Activated naive CD8-positive, alpha-beta T cell treated with anti-CD3 and anti-CD28 coated beads for 36 hours (primary cell): Measurements from ENCODE around the gene RPS6KC1. TPM values are rescaled to one million over a fixed set of nuclear protein-coding genes. Genes with fewer than 3 reads are reported as not detected.
"Not testable (repeated sequence)": the region's sequence is repeated elsewhere in the genome, so short reads cannot be mapped to it uniquely, and the experiment has no call there.

ENCODE experiments used
- DNase-seq: peaks from one replicate; pipeline ENCODE4 v3.0.0; 2021
- H3K27ac Mint-ChIP-seq: one replicate; pipeline ENCODE4 v1.8.0; 2022; ENCODE audit warnings: mild to moderate bottlenecking, moderate library complexity, mixed read lengths
- H3K27me3 Mint-ChIP-seq: one replicate; pipeline ENCODE4 v1.8.0; 2022; ENCODE audit warnings: mild to moderate bottlenecking, mixed read lengths
- H3K36me3 Mint-ChIP-seq: one replicate; pipeline ENCODE4 v1.8.0; 2021; ENCODE audit warnings: mild to moderate bottlenecking, mixed read lengths
- H3K4me1 Mint-ChIP-seq: one replicate; pipeline ENCODE4 v1.8.0; 2021; ENCODE audit warnings: mixed read lengths
- H3K4me3 Mint-ChIP-seq: one replicate; pipeline ENCODE4 v1.8.0; 2022; ENCODE audit warnings: mild to moderate bottlenecking, moderate library complexity, mixed read lengths
- H3K9me3 Mint-ChIP-seq: one replicate; pipeline ENCODE4 v1.8.0; 2022; ENCODE audit warnings: mixed read lengths
- total RNA-seq, 2 experiments: library from RNA; stranded (reverse); gene quantifications; one replicate each; pipeline ENCODE4 v1.2.3, GENCODE V29; 2021

RPS6KC1 gene
- total RNA-seq, 2 experiments from 2014 or later: 5.3 to 6.0 TPM

DNA sequence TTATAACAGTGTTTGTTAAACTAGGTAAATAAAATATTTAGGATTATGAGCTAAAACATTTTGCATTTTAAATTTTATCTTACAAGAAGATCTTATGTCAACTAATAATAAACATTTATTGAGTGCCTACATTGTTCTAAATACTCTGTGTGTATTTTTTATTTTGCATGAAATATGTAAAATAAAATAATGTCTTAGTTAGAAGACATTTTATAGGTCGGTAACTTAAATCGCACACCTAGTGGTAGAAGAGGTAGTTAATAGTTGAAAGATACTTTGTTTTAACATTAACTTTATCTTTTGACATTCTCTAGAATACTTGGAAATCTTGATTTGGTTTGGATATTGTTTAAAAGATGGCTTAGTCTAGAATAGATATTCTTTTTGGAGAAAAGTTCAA, 60.5 kb downstream of the RPS6KC1 start:
- no peak for DNase-seq
- Mint-ChIP-seq H3K4me1 (peaks cover 13% of the 10 kb centered on the region), H3K36me3 (peaks cover 11% of the 10 kb centered on the region), H3K4me3 (no peak overlapping the region), H3K27me3 (no peaks in the 10 kb centered on the region), H3K27ac (no peak overlapping the region), H3K9me3 (peaks cover 5% of the 10 kb centered on the region)

DNA sequence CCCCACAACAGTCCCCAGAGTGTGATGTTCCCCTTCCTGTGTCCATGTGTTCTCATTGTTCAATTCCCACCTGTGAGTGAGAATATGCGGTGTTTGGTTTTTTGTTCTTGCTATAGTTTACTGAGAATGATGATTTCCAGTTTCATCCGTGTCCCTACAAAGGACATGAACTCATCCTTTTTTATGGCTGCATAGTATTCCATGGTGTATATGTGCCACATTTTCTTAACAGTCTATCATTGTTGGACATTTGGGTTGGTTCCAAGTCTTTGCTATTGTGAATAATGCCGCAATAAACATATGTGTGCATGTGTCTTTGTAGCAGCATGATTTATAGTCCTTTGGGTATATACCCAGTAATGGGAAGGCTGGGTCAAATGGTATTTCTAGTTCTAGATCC, 61.7 kb downstream of the RPS6KC1 start:
- not testable (repeated sequence) for H3K9me3 Mint-ChIP-seq, H3K4me3 Mint-ChIP-seq, H3K27me3 Mint-ChIP-seq, DNase-seq, H3K27ac Mint-ChIP-seq, H3K36me3 Mint-ChIP-seq
- H3K4me1 Mint-ChIP-seq: peaks cover 13% of the 10 kb centered on the region

DNA sequence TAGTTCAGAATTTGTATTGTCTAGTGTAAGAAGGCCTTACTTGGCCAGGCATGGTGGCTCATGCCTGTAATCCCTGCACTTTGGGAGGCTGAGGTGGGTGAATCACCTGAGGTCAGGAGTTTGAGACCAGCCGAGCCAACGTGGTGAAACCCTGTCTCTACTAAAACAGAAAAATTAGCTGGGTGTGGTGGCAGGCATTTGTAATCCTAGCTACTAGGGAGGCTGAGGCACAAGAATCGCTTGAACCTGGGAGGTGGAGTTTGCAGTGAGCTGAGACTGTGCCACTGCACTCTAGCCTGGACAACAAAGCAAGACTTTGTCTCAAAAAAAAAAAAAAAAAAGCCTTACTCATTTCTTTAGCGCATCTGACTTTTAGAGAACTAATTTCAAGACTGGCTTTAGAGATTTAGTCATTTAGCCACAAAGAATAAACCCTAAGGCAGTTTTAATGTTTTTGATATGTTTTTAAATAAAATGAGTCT, 66.7 kb downstream of the RPS6KC1 start:
- not testable (repeated sequence) for H3K27me3 Mint-ChIP-seq, H3K9me3 Mint-ChIP-seq, H3K4me1 Mint-ChIP-seq, H3K36me3 Mint-ChIP-seq, H3K27ac Mint-ChIP-seq, H3K4me3 Mint-ChIP-seq
- DNase-seq: peak; percentile 1

DNA sequence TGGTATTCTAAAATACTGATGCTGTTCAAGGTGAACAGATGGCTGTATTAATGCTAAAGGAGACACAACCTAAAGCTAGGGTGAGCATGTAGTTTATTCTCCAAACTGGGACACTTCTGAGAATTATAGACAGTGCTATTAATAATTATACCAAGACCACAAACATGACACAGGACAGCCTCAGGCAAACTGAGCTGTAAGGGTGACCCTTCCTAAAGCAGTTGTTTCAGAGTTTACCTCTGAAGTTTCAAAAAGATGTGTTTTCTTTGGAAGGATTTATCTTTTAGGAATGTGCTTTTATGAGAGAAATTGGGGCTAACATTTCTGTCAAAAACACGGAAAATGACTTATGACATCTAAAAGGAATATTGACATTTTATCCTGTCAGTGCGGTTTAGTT, 68.8 kb downstream of the RPS6KC1 start:
- Mint-ChIP-seq H3K27ac (no peak overlapping the region), H3K4me1 (peaks cover 2% of the 10 kb centered on the region), H3K4me3 (no peak overlapping the region), H3K27me3 (no peaks in the 10 kb centered on the region), H3K36me3 (no peaks in the 10 kb centered on the region), H3K9me3 (no peaks in the 10 kb centered on the region)
- DNase-seq: no peak

- H3K27me3 Mint-ChIP-seq: no peaks in the 10 kb centered on the region
- H3K4me3 Mint-ChIP-seq: no peak overlapping the region
- DNase-seq: no peak
- peaks cover 2% of the 10 kb centered on the region for H3K4me1 Mint-ChIP-seq
- no peaks in the 10 kb centered on the region for H3K9me3 Mint-ChIP-seq
- no peaks in the 10 kb centered on the region for H3K36me3 Mint-ChIP-seq
- H3K27ac Mint-ChIP-seq: no peak overlapping the region
These were observed 69.3 kb downstream of the RPS6KC1 start for GRCh38 chr1:213120386-213120785.

DNA sequence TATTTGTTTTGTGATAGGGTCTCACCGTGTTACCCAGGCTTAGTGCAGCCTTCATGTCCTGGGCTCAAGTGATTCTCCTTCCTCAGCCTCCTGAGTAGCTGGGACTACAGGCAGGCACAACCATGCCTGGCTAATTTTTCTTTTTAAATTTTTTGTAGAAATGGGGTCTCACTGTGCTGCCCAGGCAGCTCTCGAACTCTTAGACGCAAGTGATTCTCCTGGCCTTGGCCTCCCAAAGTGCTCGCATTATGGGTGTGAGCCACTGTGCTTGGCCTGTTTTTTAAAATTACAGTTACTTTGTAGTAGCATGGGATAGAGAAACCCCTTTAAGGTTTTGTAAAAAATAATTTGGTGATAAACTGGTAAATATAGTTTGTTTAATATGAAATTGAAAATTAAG, 69.9 kb downstream of the RPS6KC1 start:
- no peak for DNase-seq
- Mint-ChIP-seq H3K4me3 (no peak overlapping the region), H3K27ac (no peak overlapping the region), H3K4me1 (peaks cover 2% of the 10 kb centered on the region), H3K27me3 (no peaks in the 10 kb centered on the region), H3K9me3 (no peaks in the 10 kb centered on the region), H3K36me3 (no peaks in the 10 kb centered on the region)

DNA sequence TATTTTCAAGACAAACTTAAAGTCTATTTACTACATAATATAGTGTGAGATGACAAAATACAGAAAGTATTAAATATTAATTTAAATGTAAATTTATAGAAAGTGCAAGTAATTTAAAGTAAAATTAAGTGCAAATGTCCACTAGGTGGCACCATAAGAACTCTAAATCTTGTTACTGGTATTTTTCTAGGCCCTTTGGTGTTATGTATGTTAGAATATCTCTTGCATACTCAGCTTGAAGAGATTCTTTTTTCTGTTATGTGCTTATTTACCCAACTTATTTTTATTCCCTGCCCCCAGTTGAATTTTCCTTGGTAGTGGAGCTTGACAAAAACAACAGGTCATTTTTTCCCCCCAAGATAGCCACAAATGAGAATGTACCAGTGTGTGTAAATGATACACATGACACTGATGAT, 71.5 kb downstream of the RPS6KC1 start:
- no peaks in the 10 kb centered on the region for H3K27me3 Mint-ChIP-seq
- no peaks in the 10 kb centered on the region for H3K36me3 Mint-ChIP-seq
- H3K9me3 Mint-ChIP-seq: no peaks in the 10 kb centered on the region
- no peak overlapping the region for H3K27ac Mint-ChIP-seq
- no peak overlapping the region for H3K4me3 Mint-ChIP-seq
- DNase-seq: no peak
- H3K4me1 Mint-ChIP-seq: peaks cover 3% of the 10 kb centered on the region

- no peak for DNase-seq
- no peak overlapping the region for H3K4me3 Mint-ChIP-seq
- no peaks in the 10 kb centered on the region for H3K36me3 Mint-ChIP-seq
- no peaks in the 10 kb centered on the region for H3K9me3 Mint-ChIP-seq
- no peak overlapping the region for H3K27ac Mint-ChIP-seq
- H3K27me3 Mint-ChIP-seq: no peaks in the 10 kb centered on the region
- peaks cover 2% of the 10 kb centered on the region for H3K4me1 Mint-ChIP-seq
These were observed 72.0 kb downstream of the RPS6KC1 start for GRCh38 chr1:213123087-213123486.

DNA sequence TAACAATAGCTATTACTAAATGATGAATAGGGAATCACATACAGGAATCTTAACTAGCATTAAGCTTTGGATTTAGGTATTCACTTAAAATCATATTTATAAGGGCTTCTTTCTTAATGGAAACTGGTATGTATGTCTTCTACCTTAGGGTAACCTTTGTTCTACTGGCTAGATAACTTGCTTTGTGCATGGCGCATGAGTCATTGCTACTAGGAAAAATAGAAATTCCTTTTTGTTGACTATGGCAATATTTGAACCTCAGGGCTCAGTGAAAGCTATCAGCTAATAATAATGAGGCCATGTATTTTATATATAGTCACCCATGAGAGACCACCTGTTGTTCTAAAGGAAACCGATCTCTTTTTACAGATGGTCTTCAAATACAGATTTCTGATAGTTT, 72.5 kb downstream of the RPS6KC1 start:
- Mint-ChIP-seq H3K27me3 (no peaks in the 10 kb centered on the region), H3K4me1 (peaks cover 2% of the 10 kb centered on the region), H3K27ac (no peak overlapping the region), H3K36me3 (no peaks in the 10 kb centered on the region), H3K4me3 (no peak overlapping the region), H3K9me3 (no peaks in the 10 kb centered on the region)
- DNase-seq: no peak

DNA sequence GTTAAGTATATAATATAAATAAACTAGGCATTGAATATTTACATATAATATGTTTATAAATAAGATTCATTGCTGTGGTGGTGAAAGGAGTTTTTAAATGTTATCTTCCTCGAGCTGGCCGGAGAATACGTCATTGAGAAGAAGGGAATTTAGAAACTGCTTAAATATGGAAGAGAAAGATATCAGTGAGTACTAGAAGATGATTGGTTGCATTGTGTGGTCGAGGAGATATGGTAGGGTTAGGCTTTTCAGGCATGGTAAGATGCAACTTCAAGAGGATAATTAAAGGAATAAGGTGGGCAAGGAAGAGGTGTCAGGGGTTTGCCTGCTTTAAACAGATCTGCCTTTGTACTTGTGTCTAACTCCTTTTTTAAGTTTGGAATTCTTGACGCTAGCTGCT, 73.5 kb downstream of the RPS6KC1 start:
- H3K4me1 Mint-ChIP-seq: peaks cover 2% of the 10 kb centered on the region
- no peak for DNase-seq
- no peak overlapping the region for H3K27ac Mint-ChIP-seq
- H3K36me3 Mint-ChIP-seq: no peaks in the 10 kb centered on the region
- no peaks in the 10 kb centered on the region for H3K9me3 Mint-ChIP-seq
- H3K4me3 Mint-ChIP-seq: no peak overlapping the region
- H3K27me3 Mint-ChIP-seq: no peaks in the 10 kb centered on the region

GRCh38 chr1:213125643-213126042, 74.6 kb downstream of the RPS6KC1 start:
- Mint-ChIP-seq H3K9me3 (no peaks in the 10 kb centered on the region), H3K27me3 (no peaks in the 10 kb centered on the region), H3K27ac (no peak overlapping the region), H3K4me3 (no peak overlapping the region), H3K4me1 (peaks cover 2% of the 10 kb centered on the region), H3K36me3 (no peaks in the 10 kb centered on the region)
- no peak for DNase-seq

GRCh38 chr1:213127074-213127473, 76.0 kb downstream of the RPS6KC1 start:
- DNase-seq: no peak
- Mint-ChIP-seq H3K4me3 (no peak overlapping the region), H3K27me3 (no peaks in the 10 kb centered on the region), H3K9me3 (no peaks in the 10 kb centered on the region), H3K36me3 (peaks cover 1% of the 10 kb centered on the region), H3K27ac (no peak overlapping the region), H3K4me1 (peaks cover 2% of the 10 kb centered on the region)

DNA sequence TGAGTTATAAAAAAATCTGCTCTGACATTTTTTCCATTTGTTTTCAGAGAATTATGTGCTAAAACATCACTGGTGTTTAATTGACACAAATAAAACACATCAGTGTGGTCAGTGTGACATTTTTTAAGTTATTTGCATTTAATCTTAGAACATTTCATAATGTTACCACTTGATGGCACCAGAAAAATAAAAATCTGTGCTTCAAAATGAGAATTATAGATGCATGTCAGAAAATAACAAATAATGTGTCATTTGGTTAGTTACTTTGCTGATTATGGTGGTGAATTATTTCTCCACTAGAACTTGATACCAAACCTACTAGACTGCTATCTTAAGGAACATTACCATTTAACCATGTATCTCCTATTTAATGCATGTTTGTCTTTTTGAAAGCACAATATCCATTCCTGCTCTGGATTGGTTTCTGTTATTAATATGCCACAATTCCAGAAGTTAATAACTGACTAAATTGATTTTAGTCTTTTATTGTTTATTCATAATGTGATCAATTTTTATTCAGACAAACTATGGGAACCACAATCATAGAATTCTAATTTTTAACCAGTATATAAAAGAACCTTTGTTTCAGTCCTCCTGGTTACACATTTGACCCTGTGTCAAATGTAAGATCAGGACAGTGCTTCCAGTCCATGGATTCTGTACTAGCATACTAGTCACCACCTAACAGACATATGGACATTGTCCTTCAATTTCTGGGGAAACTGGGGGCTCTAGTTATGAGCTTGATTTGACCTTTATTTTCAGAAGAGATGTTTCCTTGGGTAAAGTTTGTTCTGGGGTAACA, 81.0 kb downstream of the RPS6KC1 start:
- Mint-ChIP-seq H3K27ac (no peak overlapping the region), H3K36me3 (peaks cover 3% of the 10 kb centered on the region), H3K4me3 (no peak overlapping the region), H3K9me3 (no peaks in the 10 kb centered on the region), H3K4me1 (peaks cover 2% of the 10 kb centered on the region), H3K27me3 (no peaks in the 10 kb centered on the region)
- no peak for DNase-seq

DNA sequence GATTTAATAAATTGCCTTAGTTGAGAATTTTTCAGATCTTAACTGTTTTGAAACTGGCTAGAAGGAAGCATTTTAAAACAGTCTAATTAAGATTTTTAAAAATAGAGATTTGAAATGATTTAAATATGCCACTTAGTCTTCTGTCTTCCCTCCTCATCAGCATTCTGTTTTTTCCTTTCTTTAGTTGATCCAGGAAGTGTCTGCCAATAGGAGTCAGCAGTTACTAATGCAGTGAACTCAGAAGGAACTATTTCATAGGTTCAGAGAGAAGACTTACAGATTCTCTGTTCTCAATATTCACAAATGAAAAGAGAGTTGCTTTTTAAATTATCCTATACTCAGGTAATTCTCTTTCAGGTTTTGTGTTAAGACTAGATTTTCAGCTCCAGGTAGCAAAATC, 84.5 kb downstream of the RPS6KC1 start:
- Mint-ChIP-seq H3K9me3 (peaks cover 8% of the 10 kb centered on the region), H3K36me3 (peaks cover 23% of the 10 kb centered on the region), H3K27me3 (no peaks in the 10 kb centered on the region), H3K27ac (no peak overlapping the region), H3K4me1 (peaks cover 1% of the 10 kb centered on the region), H3K4me3 (no peak overlapping the region)
- no peak for DNase-seq

- Mint-ChIP-seq H3K27me3 (no peaks in the 10 kb centered on the region), H3K4me1 (peaks cover 1% of the 10 kb centered on the region), H3K4me3 (no peak overlapping the region), H3K36me3 (peaks cover 23% of the 10 kb centered on the region), H3K9me3 (peaks cover 8% of the 10 kb centered on the region), H3K27ac (no peak overlapping the region)
- no peak for DNase-seq
These were observed 85.3 kb downstream of the RPS6KC1 start for GRCh38 chr1:213136190-213136917.

DNA sequence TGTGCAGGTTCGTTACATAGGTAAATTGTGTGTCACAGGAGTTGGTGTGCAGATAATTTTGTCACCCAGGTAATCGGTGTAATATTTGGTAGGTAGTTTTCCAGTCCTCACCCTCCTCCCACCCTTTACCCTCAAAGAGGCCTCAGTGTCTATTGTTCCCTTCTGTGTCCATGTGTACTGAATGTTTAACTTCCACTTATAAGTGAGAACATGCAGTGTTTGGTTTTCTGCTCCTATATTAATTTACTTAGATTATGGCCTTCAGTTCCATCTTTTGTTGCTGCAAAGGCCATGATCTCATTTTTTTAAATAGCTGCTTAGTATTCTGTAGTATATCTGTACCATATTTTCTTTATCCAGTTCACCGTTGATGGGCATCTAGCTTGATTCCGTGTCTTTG, 87.3 kb downstream of the RPS6KC1 start:
- no peak for DNase-seq
- H3K36me3 Mint-ChIP-seq: peaks cover 23% of the 10 kb centered on the region
- H3K4me3 Mint-ChIP-seq: no peak overlapping the region
- no peaks in the 10 kb centered on the region for H3K27me3 Mint-ChIP-seq
- H3K9me3 Mint-ChIP-seq: peaks cover 8% of the 10 kb centered on the region
- H3K4me1 Mint-ChIP-seq: peaks cover 5% of the 10 kb centered on the region
- H3K27ac Mint-ChIP-seq: no peak overlapping the region
